ENCODE measurements around the gene ZMYND10. TPM values are rescaled to one million over a fixed set of nuclear protein-coding genes. Genes with fewer than 3 reads are reported as not detected.

ZMYND10 gene
- total RNA-seq, 1 experiment from 2014 or later = 0.74 TPM

DNA sequence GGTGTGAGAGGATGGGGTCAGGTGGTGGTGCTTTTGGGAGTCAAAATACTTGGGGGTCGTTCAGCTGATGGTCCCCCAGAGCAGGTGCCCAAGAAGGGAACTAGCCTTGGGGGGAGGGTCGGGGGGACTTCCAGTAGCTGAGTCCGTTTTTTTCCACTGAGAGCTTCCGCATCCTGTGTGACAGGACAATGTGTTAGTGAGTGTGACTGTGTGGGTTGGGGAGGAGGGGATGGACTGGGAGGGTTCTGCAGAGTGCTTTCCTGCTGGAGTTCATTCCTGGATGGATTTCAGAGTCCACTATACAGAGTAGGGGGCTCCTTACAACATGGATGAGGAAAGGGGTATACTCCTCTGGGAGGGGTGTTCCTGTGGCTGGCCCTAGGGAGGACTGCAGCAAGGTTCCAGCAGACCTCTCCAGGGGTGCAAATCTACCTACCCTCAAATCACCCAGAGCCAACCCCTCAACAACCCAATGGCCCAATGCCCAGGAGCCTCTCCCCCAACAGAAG is 22.4 kb downstream of the ZMYND10 start:
- ATAC-seq (no peak), DNase-seq (ENCODE audit: low spot score) (no peak)
- no peaks in the 10 kb centered on the region for H3K27me3 Mint-ChIP-seq (ENCODE audit: low read depth)
- H3K4me3 Mint-ChIP-seq = peak overlapping the region; percentile 88
- ChIA-PET CTCF (interaction anchor here (0.8 to 5.5 kb wide), 12 partner anchors 14 to 132 kb away, joined by 3 to 95 read pairs (median 6); partner anchors contain the start of genes GNAT1, HYAL1, HYAL3 and IFRD2), POLR2A (interaction anchor here (2.0 kb wide), 1 partner anchor 14 kb away, joined by 8 read pairs; no protein-coding TSS in a partner anchor)
- no peak for TF ChIP-seq NFE2L1 (CRISPR knock-in tag; IDR thresholded peaks at IDR 0.05)
- no peak for TF ChIP-seq ATF1 (CRISPR knock-in tag; IDR thresholded peaks at IDR 0.05)
- no peak for TF ChIP-seq ZNF671 (CRISPR knock-in tag; IDR thresholded peaks at IDR 0.05)
- no peak for TF ChIP-seq JUN (CRISPR knock-in tag; IDR thresholded peaks at IDR 0.05)
- TF ChIP-seq, protein P1, sequence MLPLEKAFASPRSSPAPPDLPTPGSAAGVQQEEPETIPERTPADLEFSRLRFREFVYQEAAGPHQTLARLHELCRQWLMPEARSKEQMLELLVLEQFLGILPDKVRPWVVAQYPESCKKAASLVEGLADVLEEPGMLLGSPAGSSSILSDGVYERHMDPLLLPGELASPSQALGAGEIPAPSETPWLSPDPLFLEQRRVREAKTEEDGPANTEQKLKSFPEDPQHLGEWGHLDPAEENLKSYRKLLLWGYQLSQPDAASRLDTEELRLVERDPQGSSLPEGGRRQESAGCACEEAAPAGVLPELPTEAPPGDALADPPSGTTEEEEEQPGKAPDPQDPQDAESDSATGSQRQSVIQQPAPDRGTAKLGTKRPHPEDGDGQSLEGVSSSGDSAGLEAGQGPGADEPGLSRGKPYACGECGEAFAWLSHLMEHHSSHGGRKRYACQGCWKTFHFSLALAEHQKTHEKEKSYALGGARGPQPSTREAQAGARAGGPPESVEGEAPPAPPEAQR (CRISPR knock-in tag; IDR thresholded peaks at IDR 0.05) = no peak
- peak overlapping the region; percentile 60; the same call in 1 of the 2 replicates for H3K27ac Mint-ChIP-seq
- H3K4me1 Mint-ChIP-seq = peaks cover 42% of the 10 kb centered on the region
- peaks cover 26% of the 10 kb centered on the region for H3K36me3 Mint-ChIP-seq
- H3K9me3 Mint-ChIP-seq = no peaks in the 10 kb centered on the region

DNA sequence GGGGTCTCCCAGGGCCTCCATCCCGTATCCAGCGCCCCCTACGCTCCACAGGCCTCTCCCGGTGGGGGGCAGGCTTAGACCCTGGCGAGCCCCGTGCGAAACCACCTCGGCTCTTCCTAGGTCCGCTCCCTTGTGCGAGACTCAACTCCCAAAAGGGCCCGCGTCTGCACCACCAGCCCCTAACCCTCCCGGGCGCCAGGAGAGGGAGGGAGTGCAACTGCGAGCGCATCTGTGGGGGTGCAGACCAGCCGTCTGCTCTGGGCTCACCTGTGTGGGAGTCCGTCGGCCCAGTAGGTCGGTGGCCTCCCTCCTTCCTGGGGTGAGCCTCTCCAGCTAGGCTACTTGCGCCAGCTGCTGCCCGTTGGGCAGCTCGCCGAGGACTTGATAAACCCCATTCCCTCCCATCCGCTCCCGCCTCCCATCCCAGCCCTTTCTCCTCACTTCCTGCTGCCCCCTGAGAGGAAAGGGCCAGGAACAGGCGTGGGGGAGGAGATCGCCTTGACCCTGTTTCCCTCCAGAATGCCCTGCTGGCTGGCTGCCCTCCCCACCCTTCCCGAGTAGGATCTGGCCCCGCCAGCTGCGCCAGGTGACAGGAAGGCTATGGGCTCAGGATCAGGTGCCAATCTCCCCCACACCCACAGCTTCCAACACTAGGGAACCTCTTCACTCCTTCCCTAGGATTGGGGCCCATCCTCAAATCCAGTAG is 23.0 kb downstream of the ZMYND10 start, which contains the start of gene HYAL2:
Gene HYAL2 (minus strand): TSS at position 360 of the 706 bp plus-strand sequence. CDS start 2,256 bp downstream, outside the sequence.
- ATAC-seq = peak; percentile 6
- Mint-ChIP-seq H3K4me3 (peak within 1 kb of the TSS; percentile 88), H3K9me3 (no peaks in the 10 kb centered on the region), H3K27ac (peak within 1 kb of the TSS; percentile 97), H3K27me3 (ENCODE audit: low read depth) (no peaks in the 10 kb centered on the region), H3K4me1 (peaks cover 42% of the 10 kb centered on the region), H3K36me3 (peaks cover 28% of the 10 kb centered on the region)
- DNase-seq (ENCODE audit: low spot score) = peak; percentile 65
- POLR2A ChIA-PET = interaction anchor here (1.5 to 2.0 kb wide), 2 partner anchors 15 to 23 kb away, joined by 5 to 8 read pairs; partner anchors contain the start of genes HYAL3 and NAA80
- CTCF ChIA-PET = interaction anchor here (0.8 to 5.5 kb wide), 16 partner anchors 14 to 131 kb away, joined by 3 to 95 read pairs (median 6); partner anchors contain the start of genes CYB561D2, GNAT1, HYAL1 and HYAL3
- TF ChIP-seq, protein P2, sequence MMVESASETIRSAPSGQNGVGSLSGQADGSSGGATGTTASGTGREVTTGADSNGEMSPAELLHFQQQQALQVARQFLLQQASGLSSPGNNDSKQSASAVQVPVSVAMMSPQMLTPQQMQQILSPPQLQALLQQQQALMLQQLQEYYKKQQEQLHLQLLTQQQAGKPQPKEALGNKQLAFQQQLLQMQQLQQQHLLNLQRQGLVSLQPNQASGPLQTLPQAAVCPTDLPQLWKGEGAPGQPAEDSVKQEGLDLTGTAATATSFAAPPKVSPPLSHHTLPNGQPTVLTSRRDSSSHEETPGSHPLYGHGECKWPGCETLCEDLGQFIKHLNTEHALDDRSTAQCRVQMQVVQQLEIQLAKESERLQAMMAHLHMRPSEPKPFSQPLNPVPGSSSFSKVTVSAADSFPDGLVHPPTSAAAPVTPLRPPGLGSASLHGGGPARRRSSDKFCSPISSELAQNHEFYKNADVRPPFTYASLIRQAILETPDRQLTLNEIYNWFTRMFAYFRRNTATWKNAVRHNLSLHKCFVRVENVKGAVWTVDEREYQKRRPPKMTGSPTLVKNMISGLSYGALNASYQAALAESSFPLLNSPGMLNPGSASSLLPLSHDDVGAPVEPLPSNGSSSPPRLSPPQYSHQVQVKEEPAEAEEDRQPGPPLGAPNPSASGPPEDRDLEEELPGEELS (CRISPR knock-in tag; IDR thresholded peaks at IDR 0.05) = peak; percentile 78
- TF ChIP-seq ZNF121 (CRISPR knock-in tag; IDR thresholded peaks at IDR 0.05) (no peak), CBFB (CRISPR knock-in tag; IDR thresholded peaks at IDR 0.05; ENCODE audit: low read depth) (0 out of 2 replicates have a peak, but pooled peaks have one; percentile 3), IRF2 (CRISPR knock-in tag; IDR thresholded peaks at IDR 0.05; ENCODE audit: borderline replicate concordance, low read depth) (no peak), ZBTB21 (CRISPR knock-in tag; IDR thresholded peaks at IDR 0.05; ENCODE audit: borderline replicate concordance) (peak; percentile 22; the same call in 1 of the 2 replicates), GABPB1 (CRISPR knock-in tag; IDR thresholded peaks at IDR 0.05) (no peak), KAT7 (CRISPR knock-in tag; IDR thresholded peaks at IDR 0.05; ENCODE audit: borderline replicate concordance) (peak; percentile 70; the same call in 1 of the 2 replicates), NR3C1 (CRISPR knock-in tag; conservative IDR thresholded peaks at IDR 0.05; ENCODE audit: low read depth) (no peak), ETV6 (CRISPR knock-in tag; IDR thresholded peaks at IDR 0.05) (peak; percentile 85; the same call in 1 of the 2 replicates), SP1 (CRISPR knock-in tag; conservative IDR thresholded peaks at IDR 0.05) (0 out of 2 replicates have a peak, but pooled peaks have one; percentile 43), ESRRA (CRISPR knock-in tag; IDR thresholded peaks at IDR 0.05; ENCODE audit: borderline replicate concordance) (0 out of 2 replicates have a peak, but pooled peaks have one; percentile 54)
- TF ChIP-seq, protein P3, sequence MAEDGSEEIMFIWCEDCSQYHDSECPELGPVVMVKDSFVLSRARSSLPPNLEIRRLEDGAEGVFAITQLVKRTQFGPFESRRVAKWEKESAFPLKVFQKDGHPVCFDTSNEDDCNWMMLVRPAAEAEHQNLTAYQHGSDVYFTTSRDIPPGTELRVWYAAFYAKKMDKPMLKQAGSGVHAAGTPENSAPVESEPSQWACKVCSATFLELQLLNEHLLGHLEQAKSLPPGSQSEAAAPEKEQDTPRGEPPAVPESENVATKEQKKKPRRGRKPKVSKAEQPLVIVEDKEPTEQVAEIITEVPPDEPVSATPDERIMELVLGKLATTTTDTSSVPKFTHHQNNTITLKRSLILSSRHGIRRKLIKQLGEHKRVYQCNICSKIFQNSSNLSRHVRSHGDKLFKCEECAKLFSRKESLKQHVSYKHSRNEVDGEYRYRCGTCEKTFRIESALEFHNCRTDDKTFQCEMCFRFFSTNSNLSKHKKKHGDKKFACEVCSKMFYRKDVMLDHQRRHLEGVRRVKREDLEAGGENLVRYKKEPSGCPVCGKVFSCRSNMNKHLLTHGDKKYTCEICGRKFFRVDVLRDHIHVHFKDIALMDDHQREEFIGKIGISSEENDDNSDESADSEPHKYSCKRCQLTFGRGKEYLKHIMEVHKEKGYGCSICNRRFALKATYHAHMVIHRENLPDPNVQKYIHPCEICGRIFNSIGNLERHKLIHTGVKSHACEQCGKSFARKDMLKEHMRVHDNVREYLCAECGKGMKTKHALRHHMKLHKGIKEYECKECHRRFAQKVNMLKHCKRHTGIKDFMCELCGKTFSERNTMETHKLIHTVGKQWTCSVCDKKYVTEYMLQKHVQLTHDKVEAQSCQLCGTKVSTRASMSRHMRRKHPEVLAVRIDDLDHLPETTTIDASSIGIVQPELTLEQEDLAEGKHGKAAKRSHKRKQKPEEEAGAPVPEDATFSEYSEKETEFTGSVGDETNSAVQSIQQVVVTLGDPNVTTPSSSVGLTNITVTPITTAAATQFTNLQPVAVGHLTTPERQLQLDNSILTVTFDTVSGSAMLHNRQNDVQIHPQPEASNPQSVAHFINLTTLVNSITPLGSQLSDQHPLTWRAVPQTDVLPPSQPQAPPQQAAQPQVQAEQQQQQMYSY (CRISPR knock-in tag; IDR thresholded peaks at IDR 0.05) = peak; percentile 64; the same call in 1 of the 2 replicates

Measured in WTC11 (cell line).